PC-3 (cell line): ENCODE data around the gene SKA1. TPM values are rescaled to one million over a fixed set of nuclear protein-coding genes. Genes with fewer than 3 reads are reported as not detected.

Experiments
- ATAC-seq: fragments of 200-7000 bp; cut with Tn5 transposase; 2 replicates; pipeline ENCODE4 v1.9.1; 2020; ENCODE audit warnings: mild to moderate bottlenecking, moderate library complexity
- BruUV-seq: library from RNA; stranded (reverse); fragments of 400-500 nt; replicated peaks from 2 replicates; lab custom pipeline; 2021; lab: Mats Ljungman, UMichigan
- CTCF ChIA-PET: fragments of 300-600 bp; sonication (Branson Sonifier 250); formaldehyde crosslinking; loops from one replicate; lab custom pipeline; 2022; ENCODE audit warnings: antibody characterized with exemption; lab: Charles Lee
- POLR2A ChIA-PET: fragments of 300-600 bp; sonication (Branson Sonifier 250); formaldehyde crosslinking; loops from one replicate; lab custom pipeline; 2022; ENCODE audit warnings: antibody characterized with exemption; ENCODE audit not compliant: unreplicated experiment; lab: Charles Lee
- DNase-seq: peaks from one replicate; pipeline ENCODE4 v3.0.0-alpha.2; 2015
- H2AFZ ChIP-seq: fragments of 300-600 bp; sonication (generic); 2 replicates; pipeline ENCODE4 v1.6.0; 2016; ENCODE audit warnings: antibody characterized with exemption, low read length
- H3F3A ChIP-seq: fragments of 300-600 bp; sonication (generic); one replicate; pipeline ENCODE4 v1.6.0; 2017; ENCODE audit warnings: antibody characterized with exemption, low read length, control low read depth, mild to moderate bottlenecking; ENCODE audit not compliant: unreplicated experiment
- H3K27ac ChIP-seq: fragments of 300-600 bp; sonication (generic); 2 replicates; pipeline ENCODE4 v1.5.1; 2016; ENCODE audit warnings: mild to moderate bottlenecking, low read length
- H3K27me3 ChIP-seq: fragments of 300-600 bp; sonication (generic); 2 replicates; pipeline ENCODE4 v1.6.1; 2016; ENCODE audit warnings: low read length, mixed read lengths
- H3K36me3 ChIP-seq: fragments of 300-600 bp; sonication (generic); 2 replicates; pipeline ENCODE4 v1.6.1; 2016; ENCODE audit warnings: low read depth, mixed run types, low read length, mixed read lengths
- H3K4me1 ChIP-seq: fragments of 300-600 bp; sonication (generic); 2 replicates; pipeline ENCODE4 v1.5.1; 2016; ENCODE audit warnings: low read length; ENCODE audit not compliant: insufficient read depth
- H3K4me2 ChIP-seq: fragments of 300-600 bp; sonication (generic); 2 replicates; pipeline ENCODE4 v1.6.0; 2016; ENCODE audit warnings: low read length
- H3K4me3 ChIP-seq: fragments of 300-600 bp; sonication (generic); 2 replicates; pipeline ENCODE4 v1.5.1; 2016; ENCODE audit warnings: mild to moderate bottlenecking, low read length, mixed read lengths
- H3K79me2 ChIP-seq: fragments of 300-600 bp; sonication (generic); 2 replicates; pipeline ENCODE4 v1.6.1; 2017; ENCODE audit warnings: low read length, mixed read lengths
- H3K9ac ChIP-seq: fragments of 300-600 bp; sonication (generic); 2 replicates; pipeline ENCODE4 v1.6.0; 2016; ENCODE audit warnings: mild to moderate bottlenecking, low read length
- H3K9me2 ChIP-seq: fragments of 300-600 bp; sonication (generic); replicated peaks from 2 replicates; pipeline ENCODE4 v1.6.1; 2016; ENCODE audit warnings: mixed run types, low read length, mixed read lengths
- H3K9me3 ChIP-seq: fragments of 300-600 bp; sonication (generic); 2 replicates; pipeline ENCODE4 v1.6.1; 2016; ENCODE audit warnings: low read length, mixed read lengths
- H4K20me1 ChIP-seq: fragments of 300-600 bp; sonication (generic); 2 replicates; pipeline ENCODE4 v1.6.1; 2016; ENCODE audit warnings: low read length, mixed read lengths
- EZH2 ChIP-seq: fragments of 300-600 bp; sonication (generic); IDR thresholded peaks from one replicate; pipeline ENCODE4 v1.6.1; 2017; ENCODE audit warnings: antibody characterized with exemption, mild to moderate bottlenecking, low read length; ENCODE audit not compliant: unreplicated experiment
- EZH2phosphoT487 ChIP-seq: fragments of 300-600 bp; sonication (generic); IDR thresholded peaks from 2 replicates; pipeline ENCODE4 v1.6.1; 2018; ENCODE audit warnings: mild to moderate bottlenecking, antibody characterized with exemption, low read length, borderline replicate concordance
- intact Hi-C: fragments of 100-400 bp; cut with micrococcal nuclease; formaldehyde crosslinking; loops from 2 replicates; pipeline ENCODE4 v1.9.0; 2023
- total RNA-seq: library from RNA; depleted of rRNA; stranded (reverse); fragments of >200 nt; gene quantifications from 2 replicates; pipeline ENCODE4 v1.2.3, GENCODE V29; 2014
- TF ChIP-seq, protein P1 (sequence below): fragments of 300-600 bp; sonication (generic); conservative IDR thresholded peaks from 2 replicates; pipeline ENCODE4 v1.5.1; 2017; ENCODE audit warnings: antibody characterized with exemption, low read depth, mild to moderate bottlenecking, low read length

SKA1 gene
- total RNA-seq, 1 experiment from 2014 or later: 17.2 TPM

DNA sequence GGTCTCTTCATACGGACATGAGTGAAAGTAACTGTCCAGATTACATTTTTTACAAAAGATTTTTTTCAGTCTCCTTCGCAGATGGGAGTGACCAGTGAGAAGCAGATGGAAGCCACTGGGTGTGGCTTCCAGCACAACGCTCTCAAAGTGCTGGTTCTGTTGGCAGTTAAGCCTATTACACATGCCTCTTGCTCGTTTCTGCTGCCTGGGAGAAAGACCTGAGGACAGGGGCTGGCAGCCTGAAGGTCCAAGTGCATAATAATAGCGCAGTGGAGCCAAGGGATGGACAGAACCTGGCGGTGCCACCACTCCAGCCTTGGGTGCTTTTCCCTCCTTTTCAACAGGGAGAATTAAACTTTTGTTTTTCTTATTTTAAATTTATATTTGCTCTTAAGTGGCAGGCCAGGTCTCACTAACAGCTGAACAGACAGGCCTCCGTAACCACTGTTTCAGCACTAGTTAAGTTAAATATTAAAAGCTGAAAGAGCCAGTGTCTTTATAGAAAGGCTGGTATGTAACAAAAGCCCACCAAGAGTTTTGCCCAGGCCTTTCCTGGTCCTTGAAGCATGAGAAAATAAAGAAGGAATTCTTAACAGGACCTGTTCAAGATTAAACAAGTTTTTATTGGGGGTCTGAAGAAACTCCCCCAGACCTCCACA lies 1.2 kb upstream of the SKA1 start:
- Histone ChIP-seq H3K27ac (no peak overlapping the region), H4K20me1 (no peaks in the 10 kb centered on the region), H3K9ac (no peak overlapping the region), H3K36me3 (no peaks in the 10 kb centered on the region), H2AFZ (no peak overlapping the region), H3F3A (no peaks in the 10 kb centered on the region), H3K27me3 (no peaks in the 10 kb centered on the region), H3K4me2 (no peak overlapping the region), H3K4me3 (no peak overlapping the region), H3K9me2 (no peaks in the 10 kb centered on the region), H3K9me3 (no peaks in the 10 kb centered on the region), H3K4me1 (peaks cover 18% of the 10 kb centered on the region; the same call in 1 of the 2 replicates), H3K79me2 (peaks cover 13% of the 10 kb centered on the region)
- intact Hi-C loops: no loop called here
- DNase-seq: no peak
- no peak for TF ChIP-seq EZH2phosphoT487
- TF ChIP-seq, protein P1, sequence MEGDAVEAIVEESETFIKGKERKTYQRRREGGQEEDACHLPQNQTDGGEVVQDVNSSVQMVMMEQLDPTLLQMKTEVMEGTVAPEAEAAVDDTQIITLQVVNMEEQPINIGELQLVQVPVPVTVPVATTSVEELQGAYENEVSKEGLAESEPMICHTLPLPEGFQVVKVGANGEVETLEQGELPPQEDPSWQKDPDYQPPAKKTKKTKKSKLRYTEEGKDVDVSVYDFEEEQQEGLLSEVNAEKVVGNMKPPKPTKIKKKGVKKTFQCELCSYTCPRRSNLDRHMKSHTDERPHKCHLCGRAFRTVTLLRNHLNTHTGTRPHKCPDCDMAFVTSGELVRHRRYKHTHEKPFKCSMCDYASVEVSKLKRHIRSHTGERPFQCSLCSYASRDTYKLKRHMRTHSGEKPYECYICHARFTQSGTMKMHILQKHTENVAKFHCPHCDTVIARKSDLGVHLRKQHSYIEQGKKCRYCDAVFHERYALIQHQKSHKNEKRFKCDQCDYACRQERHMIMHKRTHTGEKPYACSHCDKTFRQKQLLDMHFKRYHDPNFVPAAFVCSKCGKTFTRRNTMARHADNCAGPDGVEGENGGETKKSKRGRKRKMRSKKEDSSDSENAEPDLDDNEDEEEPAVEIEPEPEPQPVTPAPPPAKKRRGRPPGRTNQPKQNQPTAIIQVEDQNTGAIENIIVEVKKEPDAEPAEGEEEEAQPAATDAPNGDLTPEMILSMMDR: no peak
- no peak for TF ChIP-seq EZH2
- POLR2A ChIA-PET: no interaction called here
- ATAC-seq: no peak
- CTCF ChIA-PET: no interaction called here
- no TSS peak for BruUV-seq

DNA sequence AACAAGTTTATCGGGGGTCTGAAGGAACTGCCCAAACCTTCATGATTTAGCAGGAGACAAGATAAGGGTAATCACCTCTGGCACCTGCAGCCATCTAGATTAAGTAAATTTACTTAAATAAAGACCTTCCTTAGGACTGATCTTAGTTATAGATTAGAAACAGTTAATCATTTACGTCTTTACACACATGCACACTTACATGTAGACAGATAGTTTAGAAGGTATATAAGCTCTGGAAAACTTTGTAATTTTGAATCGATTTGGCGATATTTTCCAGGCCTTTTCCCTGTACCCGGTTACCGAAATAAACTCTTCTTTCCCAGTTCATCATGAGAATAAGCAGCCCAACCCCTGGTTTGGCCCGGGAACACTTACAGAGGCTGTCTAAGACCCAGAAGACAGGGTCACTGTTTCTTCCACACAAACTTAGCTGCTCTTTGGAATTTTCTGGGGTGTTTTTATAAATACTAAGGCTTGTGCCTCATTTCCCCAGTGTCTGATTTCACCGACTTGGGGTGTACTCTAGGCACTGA lies 560 bp upstream of the SKA1 start:
- Histone ChIP-seq H3K36me3 (no peaks in the 10 kb centered on the region), H4K20me1 (no peaks in the 10 kb centered on the region), H3K4me3 (peak overlapping the region; percentile 85), H3K9me2 (no peaks in the 10 kb centered on the region), H3K27ac (no peak overlapping the region), H3F3A (no peaks in the 10 kb centered on the region), H3K27me3 (no peaks in the 10 kb centered on the region), H3K9ac (peak overlapping the region; percentile 54; the same call in 1 of the 2 replicates), H3K4me1 (peaks cover 18% of the 10 kb centered on the region; the same call in 1 of the 2 replicates), H3K4me2 (peak overlapping the region; percentile 72), H2AFZ (peak overlapping the region; percentile 62), H3K9me3 (no peaks in the 10 kb centered on the region), H3K79me2 (peaks cover 13% of the 10 kb centered on the region)
- no peak for DNase-seq
- TF ChIP-seq, protein P1: no peak
- TF ChIP-seq EZH2phosphoT487: no peak
- TF ChIP-seq EZH2: no peak
- ChIA-PET CTCF (no interaction called here), POLR2A (no interaction called here)
- ATAC-seq: no peak
- intact Hi-C loops: no loop called here
- TSS peak; percentile 96 for BruUV-seq
